ENCODE results near the gene TP73.

Gene TP73

GRCh38 chr1:3651930-3652547, at the start of gene TP73:
Gene TP73 (plus strand): TSS chr1:3652516. CDS start chr1:3682366, 29,850 bp downstream.
- peak; percentile 61 for DNase-seq (ENCODE audit: low spot score)

GRCh38 chr1:3603156-3603555, 49.2 kb upstream of the TP73 start:
- no peak for DNase-seq (ENCODE audit: low spot score)

GRCh38 chr1:3603571-3604467, 48.5 kb upstream of the TP73 start:
- DNase-seq (ENCODE audit: low spot score), result no peak

GRCh38 chr1:3604468-3604974, 47.8 kb upstream of the TP73 start:
- peak; percentile 84 for DNase-seq (ENCODE audit: low spot score)

- no peak for DNase-seq (ENCODE audit: low spot score)
Measured at GRCh38 chr1:3604997-3605823, 47.1 kb upstream of the TP73 start.

- no peak for DNase-seq (ENCODE audit: low spot score)
Measured at GRCh38 chr1:3606779-3607702, 45.3 kb upstream of the TP73 start.

- DNase-seq (ENCODE audit: low spot score), result no peak
Measured at GRCh38 chr1:3607703-3608065, 44.6 kb upstream of the TP73 start.

GRCh38 chr1:3608154-3608553, 44.2 kb upstream of the TP73 start:
- DNase-seq (ENCODE audit: low spot score), result no peak

- DNase-seq (ENCODE audit: low spot score), result no peak
Measured at GRCh38 chr1:3609016-3609768, 43.1 kb upstream of the TP73 start.

- no peak for DNase-seq (ENCODE audit: low spot score)
Measured at GRCh38 chr1:3609769-3610526, 42.4 kb upstream of the TP73 start.

GRCh38 chr1:3610527-3611169, 41.7 kb upstream of the TP73 start:
- DNase-seq (ENCODE audit: low spot score), result no peak

GRCh38 chr1:3611170-3612019, 40.9 kb upstream of the TP73 start, which contains the start of gene MEGF6:
Gene MEGF6 (minus strand): TSS chr1:3611508. CDS start chr1:3611268, 240 bp downstream.
- DNase-seq (ENCODE audit: low spot score), result peak; percentile 78

GRCh38 chr1:3612123-3612522, 40.2 kb upstream of the TP73 start:
- no peak for DNase-seq (ENCODE audit: low spot score)

GRCh38 chr1:3614755-3615742, 37.3 kb upstream of the TP73 start:
- peak; percentile 19 for DNase-seq (ENCODE audit: low spot score)

GRCh38 chr1:3616861-3617260, 35.5 kb upstream of the TP73 start:
- DNase-seq (ENCODE audit: low spot score), result no peak

GRCh38 chr1:3617806-3618345, 34.4 kb upstream of the TP73 start:
- no peak for DNase-seq (ENCODE audit: low spot score)

GRCh38 chr1:3618531-3618880, 33.8 kb upstream of the TP73 start:
- no peak for DNase-seq (ENCODE audit: low spot score)
